Measurements from ENCODE around the gene FBXO42.
"Not testable (repeated sequence)": the region's sequence is repeated elsewhere in the genome, so short reads cannot be mapped to it uniquely, and the experiment has no call there.

FBXO42 gene

DNA sequence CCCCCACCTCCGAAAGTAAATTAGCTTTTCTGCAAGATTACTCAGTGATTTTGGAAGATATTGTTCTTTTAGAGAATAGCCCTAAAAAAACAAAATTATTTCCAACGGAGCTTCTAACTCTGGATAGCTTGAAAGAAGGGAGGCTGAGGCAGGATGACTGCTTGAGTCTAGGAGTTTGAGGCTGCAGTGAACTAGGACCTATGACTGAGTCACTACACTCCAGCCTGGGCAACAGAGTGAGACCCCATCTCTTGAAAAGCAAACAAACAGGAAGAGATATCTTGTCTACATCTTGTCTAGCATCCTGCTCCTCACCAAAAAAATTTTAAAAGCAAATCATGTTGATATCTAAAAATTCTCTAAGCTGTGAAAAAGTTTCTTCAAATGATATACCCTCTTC is 73.1 kb downstream of the FBXO42 start:
- H3K4me3 ChIP-seq, result no peak overlapping the region
- no peak overlapping the region for H3K27ac ChIP-seq

DNA sequence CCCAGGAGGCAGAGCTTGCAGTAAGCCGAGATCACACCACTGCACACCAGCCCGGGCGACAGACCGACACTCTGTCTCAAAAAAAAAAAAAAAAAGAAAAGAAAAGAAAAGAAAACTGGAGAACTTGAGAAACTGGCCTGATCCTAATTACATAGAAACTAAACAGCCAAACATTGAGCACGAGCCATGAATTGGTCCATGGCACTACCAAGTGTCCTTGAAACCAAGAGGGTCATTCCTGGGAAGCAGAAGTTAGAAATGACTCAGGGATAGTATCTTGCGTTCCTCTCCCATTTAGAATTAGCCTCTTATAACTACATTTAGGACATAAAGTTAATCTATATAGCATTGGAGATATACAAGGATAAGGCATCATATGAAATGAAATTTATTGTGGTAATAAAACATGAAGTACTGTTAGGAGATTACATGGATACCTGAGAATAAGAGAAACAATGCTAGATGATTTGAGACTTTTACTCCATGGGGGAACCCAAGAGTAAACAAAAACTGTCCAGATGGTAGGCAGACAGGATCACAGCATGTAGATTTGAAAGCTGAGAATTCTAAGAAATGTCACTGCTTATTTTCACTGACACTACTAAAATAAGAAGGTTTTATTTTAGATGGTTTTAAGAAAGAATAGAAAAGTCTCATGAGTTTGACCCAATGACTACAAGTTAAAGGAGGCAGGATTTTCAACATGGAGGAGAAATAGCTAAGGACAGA is 75.8 kb downstream of the FBXO42 start:
- Histone ChIP-seq H3K4me3 (no peak overlapping the region), H3K27ac (no peak overlapping the region)

DNA sequence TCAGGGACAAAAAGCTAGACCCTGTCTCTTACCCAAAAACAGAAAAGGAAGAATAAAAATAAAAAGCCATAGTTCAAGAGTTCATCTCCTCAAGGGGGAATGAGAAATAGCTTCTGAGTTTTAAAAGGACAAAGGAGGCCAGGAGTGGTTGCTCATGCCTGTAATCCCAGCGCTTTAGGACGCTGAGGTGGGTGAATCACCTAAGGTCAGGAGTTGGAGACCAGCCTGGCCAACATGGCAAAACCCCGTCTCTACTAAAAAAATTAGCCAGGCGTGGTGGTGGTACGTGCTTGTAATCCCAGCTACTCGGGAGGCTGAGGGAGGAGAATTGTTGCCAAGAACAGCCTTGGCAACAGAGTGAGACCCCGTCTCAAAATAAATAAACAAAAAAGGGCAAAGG is 76.7 kb downstream of the FBXO42 start:
- H3K4me3 ChIP-seq, result no peak overlapping the region
- no peak overlapping the region for H3K27ac ChIP-seq

DNA sequence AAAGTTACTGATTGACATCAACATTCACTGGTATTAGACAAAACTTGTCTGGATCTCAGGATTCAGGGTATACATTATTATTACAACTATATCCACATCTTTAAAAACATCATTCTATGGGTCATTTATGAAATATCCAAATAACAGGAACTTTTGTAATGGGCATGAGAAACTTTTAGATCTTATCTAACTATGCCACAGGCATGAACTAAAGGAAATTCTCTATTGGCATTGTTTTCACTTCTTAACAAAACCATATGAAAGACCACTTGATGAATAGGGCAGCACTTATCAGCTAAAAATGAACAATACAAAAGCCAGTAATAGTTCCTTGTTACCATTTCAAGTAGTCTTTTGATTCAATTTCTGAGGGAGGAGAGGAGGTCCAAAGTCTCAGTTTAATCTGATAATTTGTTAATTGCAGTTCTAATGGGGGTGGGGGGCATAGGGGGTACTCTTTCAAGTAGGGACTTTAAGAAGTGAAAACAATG is 84.5 kb downstream of the FBXO42 start:
- Histone ChIP-seq H3K27ac (no peak overlapping the region), H3K4me3 (no peak overlapping the region)

DNA sequence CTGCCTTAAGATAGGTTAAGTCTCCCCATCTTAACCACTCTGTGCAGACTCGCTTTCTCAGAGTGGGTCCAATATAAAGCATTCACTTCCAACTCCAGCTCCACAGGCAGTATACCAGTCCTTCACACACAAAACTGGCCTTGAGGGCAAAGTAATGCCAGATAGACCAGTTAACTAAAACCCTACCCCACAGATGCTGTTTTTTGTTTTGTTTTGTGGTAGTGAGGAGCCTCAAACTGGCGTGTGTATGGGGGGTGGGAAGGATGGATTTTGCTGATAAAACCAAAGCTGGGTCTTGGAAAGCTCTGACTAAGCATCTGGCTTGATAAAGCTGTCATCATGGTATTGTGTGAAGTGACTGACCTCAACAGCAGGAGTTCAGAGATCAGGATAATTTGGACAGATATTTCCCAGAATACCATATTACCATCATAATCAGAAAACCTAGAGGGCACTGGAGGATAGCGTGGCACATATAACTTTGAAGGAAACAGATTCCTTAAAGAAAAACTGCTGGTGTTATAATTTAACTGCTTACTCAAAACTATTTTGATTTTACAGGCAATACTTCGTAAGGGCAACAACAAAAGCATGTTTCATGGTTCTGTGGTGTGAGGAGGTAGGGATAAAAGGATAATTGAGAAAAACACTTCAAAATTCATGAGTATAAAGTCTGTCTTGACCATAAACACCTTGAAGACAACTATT is 85.7 kb downstream of the FBXO42 start:
- no peak overlapping the region for H3K27ac ChIP-seq
- H3K4me3 ChIP-seq, result no peak overlapping the region

DNA sequence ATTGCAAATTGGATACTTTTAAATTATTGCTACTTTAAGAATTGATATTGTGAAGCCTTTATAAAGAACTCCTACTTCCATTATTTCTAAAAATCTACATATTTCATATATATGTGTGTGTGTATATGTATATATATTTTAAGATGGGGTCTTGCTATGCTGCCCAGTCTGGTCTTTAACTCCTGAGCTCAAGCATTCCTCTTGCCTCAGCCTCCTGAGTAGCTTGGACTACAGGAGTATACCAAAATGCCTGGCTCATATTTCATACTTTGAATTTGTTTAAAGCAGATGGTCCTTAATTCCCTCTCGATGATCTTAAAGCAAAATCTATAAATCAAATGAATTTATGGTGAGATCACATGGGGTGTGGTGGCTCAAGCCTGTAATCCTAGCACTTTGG is 90.2 kb downstream of the FBXO42 start:
- Histone ChIP-seq H3K27ac (no peak overlapping the region), H3K4me3 (no peak overlapping the region)

DNA sequence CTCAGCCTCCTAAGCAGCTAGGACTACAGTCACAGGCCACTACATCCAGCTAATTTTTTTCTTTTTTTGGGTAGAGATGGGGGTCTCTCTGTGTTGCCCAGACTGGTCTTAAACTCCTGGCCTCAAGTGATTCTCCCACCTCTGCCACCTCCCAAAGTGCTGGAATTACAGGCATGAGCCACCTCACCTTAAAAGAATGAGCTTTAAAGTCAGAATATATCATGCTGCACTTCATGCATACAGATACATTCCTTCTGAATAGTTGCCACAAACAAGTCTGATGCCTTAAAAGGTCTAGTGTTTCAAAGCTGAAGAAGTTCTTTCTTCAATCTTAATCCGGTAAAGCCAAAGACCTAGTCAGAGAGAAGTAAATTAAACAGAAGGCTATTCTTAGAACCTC is 91.5 kb downstream of the FBXO42 start:
- no peak overlapping the region for H3K4me3 ChIP-seq
- no peak overlapping the region for H3K27ac ChIP-seq

DNA sequence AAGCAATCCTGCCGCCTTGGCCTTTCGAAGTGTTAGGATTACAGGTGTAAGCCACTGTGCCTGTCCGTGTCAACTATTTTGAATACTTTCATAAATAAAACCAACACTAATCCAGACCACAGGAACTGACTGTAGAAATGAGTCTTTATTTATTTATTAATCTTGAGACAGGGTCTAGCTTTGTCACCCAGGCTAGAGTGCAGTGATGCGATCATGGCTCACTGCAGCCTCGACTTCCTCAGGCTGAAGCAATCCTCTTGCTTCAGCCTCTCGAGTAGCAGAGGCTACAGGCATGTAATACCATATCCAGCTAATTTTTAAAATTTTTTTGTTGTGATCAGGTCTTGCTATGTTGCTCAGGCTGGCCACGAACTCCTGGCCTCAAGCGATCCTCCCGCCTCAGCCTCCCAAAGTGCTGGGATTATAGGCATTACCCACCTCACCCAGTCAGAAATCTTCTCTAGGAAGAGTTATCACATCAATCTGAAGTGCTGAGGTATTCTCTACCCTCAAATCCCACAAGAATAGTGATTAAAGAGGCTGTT is 93.6 kb downstream of the FBXO42 start:
- Histone ChIP-seq H3K27ac (no peak overlapping the region), H3K4me3 (no peak overlapping the region)

DNA sequence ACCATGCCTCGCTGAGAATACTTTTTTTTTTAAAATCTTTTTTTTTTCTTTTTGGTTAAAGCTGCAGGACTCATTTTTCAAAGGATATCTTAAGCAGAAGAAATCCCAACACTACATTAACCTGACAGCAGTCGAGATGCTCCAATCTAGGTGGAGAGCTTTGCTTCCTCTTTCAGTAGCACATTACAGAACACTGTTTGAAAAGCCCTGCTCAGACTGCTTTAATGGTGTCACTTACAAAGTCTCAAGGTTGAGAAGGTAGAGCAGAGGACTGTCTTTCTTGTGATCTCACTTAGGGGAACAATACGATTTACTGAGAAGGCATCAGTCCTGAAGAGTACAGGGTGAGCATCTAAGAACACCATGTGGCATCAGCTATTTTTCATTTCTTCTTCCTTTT is 94.3 kb downstream of the FBXO42 start:
- no peak overlapping the region for H3K27ac ChIP-seq
- no peak overlapping the region for H3K4me3 ChIP-seq

DNA sequence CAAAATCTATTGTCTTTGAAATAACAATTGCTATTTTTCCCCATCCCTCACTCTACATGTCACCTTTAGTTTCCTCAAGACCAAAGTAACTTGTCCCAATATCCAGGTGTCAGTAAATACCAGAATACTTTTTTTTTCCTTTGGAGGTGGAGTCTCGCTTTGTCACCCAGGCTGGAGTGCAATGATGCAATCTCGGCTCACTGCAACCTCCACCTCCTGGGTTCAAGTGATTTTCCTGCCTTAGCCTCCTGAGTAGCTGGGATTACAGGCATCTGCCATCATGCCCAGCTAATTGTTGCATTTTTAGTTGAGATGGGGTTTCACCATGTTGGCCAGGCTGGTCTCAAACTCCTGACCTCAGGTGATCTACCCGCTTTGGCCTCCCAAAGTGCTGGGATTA is 94.7 kb downstream of the FBXO42 start:
- not testable (repeated sequence) for H3K27ac ChIP-seq, H3K4me3 ChIP-seq

DNA sequence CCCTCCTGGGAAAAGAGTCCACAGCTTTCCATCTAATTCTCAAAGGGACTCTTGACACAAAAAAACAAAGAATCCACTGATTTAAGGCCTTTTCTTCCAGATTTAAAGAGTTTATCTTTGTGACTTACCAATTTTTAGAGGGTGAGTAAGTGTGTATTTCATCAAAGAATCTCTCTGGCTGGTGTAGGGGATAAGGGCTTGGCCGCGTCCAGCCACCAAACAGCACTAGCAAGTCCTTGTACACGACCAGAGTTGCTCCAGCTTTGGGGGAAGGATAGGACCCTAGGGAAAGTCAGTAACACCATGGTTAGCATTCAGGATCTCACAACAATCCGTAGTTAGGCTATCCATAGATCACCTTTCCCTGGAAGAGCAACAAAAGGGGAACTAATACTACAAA is 95.8 kb downstream of the FBXO42 start:
- H3K4me3 ChIP-seq, result no peak overlapping the region
- H3K27ac ChIP-seq, result no peak overlapping the region

DNA sequence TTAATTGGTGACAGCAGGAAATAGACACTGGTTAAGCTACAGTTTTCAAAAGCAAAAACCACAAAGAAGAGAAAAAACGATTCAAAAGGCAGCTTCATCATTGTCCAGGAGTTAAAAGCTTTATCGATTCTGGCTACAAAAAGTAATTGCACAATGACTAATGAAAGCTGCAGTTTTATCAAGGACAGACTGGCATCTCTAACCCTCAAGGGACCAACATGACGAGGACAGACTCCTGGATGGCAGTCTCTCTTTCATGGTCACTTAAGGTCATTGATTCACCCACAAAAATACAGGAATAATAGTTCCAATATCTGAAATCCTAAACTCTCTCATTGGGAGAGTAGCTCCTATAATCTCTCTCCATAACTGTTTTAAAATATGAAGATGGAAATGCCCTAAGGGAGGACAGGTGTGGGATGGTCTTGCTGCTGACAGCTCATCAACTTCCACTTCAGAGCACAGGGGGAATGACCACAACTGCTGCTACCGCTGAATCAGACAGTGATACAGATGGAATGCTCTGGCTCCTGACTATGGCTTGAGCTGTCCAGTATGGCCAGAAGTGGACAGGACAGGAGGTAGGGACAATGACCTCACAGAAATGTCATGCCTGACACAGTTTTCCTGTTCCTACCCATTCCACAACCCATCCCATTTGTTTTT is 97.9 kb downstream of the FBXO42 start:
- Histone ChIP-seq H3K4me3 (no peak overlapping the region), H3K27ac (peak overlapping the region in 1 of 21 experiments; percentile 47)

DNA sequence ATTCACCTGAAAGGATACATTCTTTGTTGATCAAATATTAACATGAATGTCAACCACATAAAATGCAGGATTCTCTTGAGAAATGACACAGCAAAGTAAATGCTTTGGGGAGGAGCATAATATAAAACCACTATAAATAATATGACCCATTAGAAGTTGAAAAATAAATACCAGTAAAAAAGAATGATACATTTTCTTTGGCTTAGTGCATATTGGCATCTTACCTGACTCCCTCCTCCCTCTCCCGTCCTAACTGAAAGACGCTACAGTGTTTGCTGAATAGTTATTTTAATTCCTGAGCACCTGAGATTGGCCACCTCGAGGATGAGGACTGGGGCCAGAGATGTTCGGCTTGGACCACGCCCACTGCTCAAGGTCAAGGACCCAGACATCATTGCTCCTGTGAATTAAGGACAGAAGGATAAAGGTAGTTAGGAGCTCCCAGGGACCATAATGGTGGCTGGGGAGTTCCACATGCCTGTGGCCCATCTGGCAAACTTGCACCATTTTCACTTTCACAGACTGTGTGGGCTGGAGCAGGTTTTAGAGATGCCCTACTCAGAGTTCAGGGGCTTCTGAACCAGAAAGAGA is 98.9 kb downstream of the FBXO42 start:
- peak overlapping the region in 2 of 21 experiments; percentile 16 to 47 for H3K27ac ChIP-seq
- H3K4me3 ChIP-seq, result no peak overlapping the region

DNA sequence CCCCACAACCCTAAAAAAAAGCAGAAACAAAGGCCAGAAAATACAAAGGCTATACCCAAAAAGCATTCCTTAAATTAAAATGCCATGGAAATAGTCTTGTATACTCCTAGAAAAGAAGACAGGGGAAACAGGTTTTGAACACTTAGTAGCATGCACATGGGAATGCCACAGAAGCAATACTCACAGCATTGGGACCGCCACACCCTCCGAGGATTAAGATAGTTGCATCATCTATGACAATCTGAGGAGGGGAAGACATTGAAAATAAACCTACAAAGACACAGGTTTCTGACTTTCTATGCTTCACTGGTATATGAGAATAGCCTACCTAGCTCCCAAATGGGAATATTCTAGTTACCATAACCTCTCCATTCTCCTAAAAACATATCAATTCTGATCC is 99.4 kb downstream of the FBXO42 start:
- Histone ChIP-seq H3K27ac (peak overlapping the region in 1 of 21 experiments; percentile 15), H3K4me3 (no peak overlapping the region)

DNA sequence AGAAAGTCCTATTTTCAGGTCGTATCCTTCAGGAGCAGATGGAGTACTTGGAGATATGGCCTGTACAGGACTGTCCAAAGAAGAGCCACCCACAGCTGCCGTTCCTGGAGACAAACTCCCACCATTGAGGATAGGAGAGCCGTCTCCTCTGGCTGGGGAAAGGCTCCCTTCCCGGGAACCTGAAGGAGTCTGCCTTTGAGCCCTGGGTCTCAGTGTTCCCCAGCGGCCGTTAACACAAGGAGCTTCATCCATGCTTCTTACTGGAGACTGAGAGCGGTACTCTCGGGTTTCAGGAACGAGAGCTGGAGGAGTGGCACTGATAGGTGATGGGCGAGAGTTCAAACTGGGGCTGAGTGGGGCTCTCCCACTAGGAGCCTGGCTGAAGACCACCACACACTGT is 100.9 kb downstream of the FBXO42 start:
- H3K27ac ChIP-seq, result peak overlapping the region in 4 of 21 experiments; percentile 30 to 69 (median 46)
- H3K4me3 ChIP-seq, result no peak overlapping the region

DNA sequence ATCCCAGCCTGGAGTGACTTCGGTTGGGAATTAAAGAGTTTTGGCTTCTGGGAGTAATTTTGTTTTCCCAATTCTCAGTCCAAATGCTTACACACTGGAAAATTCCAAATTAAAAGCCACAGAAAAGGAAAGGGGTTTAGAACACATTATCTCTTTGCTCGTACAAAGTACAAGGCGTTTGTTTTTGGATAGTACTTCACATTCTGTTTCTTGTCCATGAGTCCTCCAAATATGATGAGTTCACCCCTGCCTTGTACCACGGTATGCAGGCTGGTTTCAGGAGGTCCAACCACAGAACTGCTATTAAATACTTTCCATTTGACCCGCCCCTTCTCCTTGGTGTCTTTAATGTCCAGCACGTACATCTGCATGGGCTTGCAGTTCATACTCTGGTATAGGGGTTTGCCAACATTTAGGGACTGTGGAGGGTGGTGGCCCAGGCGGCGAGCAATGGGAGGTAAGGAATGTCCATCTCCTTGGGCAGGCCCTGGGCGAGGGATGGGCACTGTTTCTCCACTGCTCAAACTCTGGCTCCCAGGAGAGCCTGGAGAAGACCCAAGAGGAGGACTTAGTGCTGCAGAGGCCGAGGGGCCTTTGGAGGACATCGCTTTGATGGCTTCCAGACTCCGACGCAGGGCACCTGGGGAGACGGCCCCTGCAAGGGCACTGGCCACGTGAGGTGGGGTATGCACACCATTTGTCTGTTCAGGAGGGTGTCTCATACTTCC is 101.6 kb downstream of the FBXO42 start:
- peak overlapping the region in 6 of 21 experiments; percentile 3 to 69 (median 38) for H3K27ac ChIP-seq
- H3K4me3 ChIP-seq, result no peak overlapping the region

DNA sequence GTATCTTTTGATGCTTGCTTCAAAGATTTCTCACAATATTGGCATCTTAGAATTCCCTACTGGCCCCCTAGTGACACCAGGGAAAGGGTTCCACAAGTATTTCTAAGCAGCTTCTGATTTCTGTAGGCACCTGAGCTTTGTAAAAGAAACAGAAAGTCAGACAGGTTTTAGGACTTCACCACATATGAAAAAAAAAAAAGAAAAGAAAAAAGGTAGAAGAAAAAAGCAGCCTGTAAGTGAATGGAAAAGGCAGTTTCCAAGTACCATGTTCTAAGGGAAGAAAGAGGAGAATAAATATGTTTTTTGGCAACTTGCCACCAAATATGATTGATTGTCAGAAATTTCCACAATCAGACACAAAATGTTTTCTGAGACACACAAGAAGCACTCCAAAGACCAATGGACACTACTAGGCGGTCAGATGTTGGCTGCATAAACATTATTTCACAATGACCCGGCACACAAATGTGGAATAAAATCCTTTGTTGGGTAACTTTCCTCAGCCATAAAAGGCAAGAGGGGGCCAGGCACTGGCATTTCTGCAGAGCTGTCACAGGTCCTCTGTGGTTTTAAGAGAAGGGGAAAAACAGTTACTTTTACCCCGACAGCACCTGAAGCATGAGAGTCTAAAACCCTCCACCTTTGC is 102.6 kb downstream of the FBXO42 start:
- no peak overlapping the region for H3K4me3 ChIP-seq
- H3K27ac ChIP-seq, result peak overlapping the region in 13 of 21 experiments; percentile 1 to 67 (median 15)

DNA sequence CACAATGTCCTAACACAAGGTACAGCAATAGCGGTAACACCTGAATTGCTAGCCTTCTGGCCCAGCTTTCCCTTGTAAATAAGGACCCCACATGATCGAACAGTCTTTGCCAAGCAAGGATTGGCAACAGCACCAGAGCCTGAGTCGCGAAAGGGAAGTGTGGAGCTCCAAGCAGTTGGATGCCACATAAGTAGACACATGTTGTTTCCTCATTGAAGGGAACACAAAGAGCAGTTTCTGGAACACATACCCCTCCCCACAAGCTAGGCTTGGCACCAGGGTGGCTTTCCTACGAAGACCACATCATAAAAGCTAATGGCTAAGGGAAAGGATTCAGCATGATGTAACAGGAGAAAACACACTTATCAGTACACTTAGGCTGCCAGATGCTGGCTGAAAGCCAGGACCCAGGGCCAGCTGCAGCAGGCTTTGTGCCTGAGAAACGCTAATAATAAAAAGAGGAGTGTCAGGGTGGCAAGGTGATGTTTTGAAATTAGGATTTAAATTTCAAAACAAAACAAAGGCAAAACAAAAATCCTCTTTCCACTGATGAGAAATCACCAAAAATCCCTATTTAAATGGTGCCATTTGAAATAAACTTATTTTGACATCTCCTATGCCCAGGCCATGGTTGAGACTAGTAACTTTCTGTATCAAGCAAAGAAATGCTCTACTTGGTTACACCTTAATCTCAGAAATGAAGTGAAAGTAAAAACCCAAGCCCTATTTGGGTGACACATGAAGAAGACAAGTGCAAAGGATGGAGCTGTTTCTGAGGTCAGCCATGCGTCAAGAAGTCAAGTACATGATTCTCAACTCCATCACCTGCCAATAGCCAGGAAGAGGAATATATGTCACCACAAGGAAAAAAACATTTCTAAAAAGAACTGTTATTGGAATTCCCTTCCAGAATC is 103.4 kb downstream of the FBXO42 start:
- H3K27ac ChIP-seq, result peak overlapping the region in 16 of 21 experiments; percentile 4 to 67 (median 34)
- H3K4me3 ChIP-seq, result no peak overlapping the region

All from skin epidermis (tissue), 12 donors.